Fibroblast of skin of right quadriceps (primary cell): ENCODE data around the gene ZNHIT6.

ENCODE experiments used
- DNase-seq: peaks from one replicate; pipeline ENCODE4 v3.0.0-alpha.2; 2013

ZNHIT6 gene

DNA sequence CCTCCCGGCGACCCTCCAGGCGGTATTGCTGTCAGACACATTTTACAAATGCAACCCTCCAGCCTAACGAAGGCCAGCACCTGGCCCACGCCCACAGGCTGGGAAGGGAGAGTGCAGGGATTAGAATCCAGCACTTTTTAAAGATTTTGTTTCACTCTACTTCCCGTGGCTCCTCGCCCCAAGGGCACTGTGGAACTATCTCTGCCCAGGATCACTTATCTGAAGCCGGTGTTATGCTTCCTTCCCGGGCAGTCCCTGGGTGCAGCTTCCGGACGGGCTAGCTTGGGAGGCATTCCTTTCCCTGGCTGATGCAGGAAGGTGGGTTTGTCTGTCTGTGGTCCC lies 91.9 kb downstream of the ZNHIT6 start:
- DNase-seq = no peak

DNA sequence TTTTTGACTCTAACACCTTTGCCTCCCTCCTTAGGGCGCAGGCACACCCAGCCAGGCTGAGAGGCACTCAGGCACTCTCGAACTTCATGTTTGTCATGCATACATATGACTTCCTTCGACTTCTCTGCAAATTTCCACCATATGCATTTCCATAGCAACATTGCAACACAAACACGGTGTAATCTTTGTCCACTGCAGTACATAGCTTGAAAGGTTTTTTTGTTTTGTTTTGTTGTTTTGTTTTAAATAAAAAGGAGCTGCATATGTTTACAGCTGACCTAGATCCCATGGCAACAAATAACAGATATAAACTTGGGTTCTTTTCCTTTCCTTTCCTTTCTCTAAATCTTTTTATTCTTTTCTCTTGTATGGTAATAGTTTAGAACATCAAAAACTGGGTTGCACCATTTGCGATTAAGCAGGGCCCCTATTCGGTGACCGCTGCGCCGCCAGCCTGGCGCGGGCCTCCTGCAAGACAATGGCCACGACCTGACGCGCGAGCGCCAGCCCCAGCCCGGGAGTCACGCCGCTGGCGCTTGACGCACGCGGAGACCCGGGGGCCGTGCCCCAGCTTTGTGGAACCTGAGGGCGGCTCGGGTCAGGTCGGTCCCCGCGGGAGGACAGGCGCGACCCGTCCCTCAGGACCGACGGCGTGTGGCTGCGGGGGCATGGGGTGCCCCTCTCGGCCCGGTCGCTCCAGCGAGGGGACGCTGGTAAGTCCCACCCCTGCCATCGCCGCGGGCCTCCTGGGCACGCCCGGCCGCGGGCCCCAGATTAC lies 92.5 kb downstream of the ZNHIT6 start:
- peak; percentile 56 for DNase-seq

- DNase-seq = peak; percentile 96
These were observed 95.4 kb downstream of the ZNHIT6 start for GRCh38 chr1:85612704-85613361.

DNA sequence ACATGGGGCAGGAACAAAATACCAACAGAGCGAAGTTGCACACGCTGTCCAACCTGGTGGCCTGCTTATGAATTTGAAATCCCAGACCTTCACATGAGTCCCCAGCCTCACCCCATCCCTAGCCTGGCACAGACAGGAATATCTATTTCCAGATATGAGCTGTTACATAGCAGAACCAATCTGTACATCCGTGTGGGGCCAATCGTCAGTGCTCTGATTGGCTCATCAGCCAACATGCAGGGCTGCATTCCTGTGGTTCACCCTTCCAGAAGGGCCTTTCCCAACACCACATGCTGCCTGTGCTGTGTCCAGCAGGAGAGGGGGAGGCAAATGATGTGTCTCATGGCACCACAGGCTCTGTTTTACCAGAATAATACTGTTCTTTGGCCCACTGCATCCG lies 96.4 kb downstream of the ZNHIT6 start:
- DNase-seq = peak; percentile 99

DNA sequence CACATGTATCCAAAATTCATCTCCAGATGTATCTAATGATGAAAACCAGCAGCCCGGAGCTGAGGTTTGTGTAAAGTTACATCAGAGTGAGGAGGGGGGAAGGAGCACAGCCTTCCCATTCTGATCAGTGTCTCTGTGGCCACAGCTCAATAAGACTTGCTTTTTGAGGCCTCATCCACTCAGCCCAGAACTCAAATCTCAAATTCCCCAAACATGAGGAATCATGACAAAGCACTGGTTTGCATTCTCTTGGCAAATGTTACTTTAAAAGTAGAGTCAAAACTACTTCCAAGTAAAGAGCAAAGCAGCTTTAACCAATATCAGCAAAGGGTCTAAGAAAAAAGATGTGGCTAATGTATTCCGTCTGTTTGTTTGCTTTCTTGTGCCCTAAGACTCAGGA lies 96.8 kb downstream of the ZNHIT6 start:
- DNase-seq = peak; percentile 96

DNA sequence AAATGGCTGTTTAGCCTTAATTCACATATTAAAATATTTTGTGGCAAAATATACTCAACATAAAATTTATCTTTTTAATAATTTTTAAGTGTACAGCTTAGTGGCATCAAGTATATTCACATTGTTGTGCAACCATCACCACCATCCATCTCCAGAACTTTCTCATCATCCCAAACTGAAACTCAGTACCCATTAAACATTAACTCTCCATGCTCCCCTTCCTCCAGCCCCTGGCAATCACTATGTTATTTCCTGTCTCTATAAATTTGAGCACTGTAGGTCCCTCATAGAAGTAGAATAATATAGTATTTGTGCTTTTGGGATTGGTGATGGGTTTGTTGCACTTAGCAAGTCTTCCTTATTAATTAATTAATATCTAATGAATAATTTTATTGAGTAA lies 98.3 kb downstream of the ZNHIT6 start:
- DNase-seq = no peak

GRCh38 chr1:85608851-85609250 lies 99.4 kb downstream of the ZNHIT6 start:
- DNase-seq = no peak

DNA sequence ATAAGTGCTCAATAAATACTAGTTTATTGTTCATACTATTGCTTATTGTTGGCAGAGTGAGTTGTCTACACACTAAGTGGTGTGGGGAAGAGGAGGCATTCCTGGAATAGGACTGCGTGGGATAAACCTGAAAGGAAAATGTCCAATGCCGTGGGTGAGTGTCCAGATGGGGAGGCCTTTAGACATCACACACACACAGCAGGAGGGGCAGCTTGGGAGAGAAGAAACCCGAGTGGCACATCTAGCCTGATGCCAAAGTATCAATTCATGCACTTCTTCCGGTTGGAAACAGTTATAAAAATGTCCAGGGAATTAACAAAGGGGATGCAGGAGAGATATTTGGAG lies 100.3 kb downstream of the ZNHIT6 start:
- DNase-seq = peak; percentile 31

GRCh38 chr1:85607126-85607920 lies 100.9 kb downstream of the ZNHIT6 start:
- peak; percentile 100 for DNase-seq

- DNase-seq = peak; percentile 74
These were observed 101.8 kb downstream of the ZNHIT6 start for GRCh38 chr1:85606414-85606800.

DNA sequence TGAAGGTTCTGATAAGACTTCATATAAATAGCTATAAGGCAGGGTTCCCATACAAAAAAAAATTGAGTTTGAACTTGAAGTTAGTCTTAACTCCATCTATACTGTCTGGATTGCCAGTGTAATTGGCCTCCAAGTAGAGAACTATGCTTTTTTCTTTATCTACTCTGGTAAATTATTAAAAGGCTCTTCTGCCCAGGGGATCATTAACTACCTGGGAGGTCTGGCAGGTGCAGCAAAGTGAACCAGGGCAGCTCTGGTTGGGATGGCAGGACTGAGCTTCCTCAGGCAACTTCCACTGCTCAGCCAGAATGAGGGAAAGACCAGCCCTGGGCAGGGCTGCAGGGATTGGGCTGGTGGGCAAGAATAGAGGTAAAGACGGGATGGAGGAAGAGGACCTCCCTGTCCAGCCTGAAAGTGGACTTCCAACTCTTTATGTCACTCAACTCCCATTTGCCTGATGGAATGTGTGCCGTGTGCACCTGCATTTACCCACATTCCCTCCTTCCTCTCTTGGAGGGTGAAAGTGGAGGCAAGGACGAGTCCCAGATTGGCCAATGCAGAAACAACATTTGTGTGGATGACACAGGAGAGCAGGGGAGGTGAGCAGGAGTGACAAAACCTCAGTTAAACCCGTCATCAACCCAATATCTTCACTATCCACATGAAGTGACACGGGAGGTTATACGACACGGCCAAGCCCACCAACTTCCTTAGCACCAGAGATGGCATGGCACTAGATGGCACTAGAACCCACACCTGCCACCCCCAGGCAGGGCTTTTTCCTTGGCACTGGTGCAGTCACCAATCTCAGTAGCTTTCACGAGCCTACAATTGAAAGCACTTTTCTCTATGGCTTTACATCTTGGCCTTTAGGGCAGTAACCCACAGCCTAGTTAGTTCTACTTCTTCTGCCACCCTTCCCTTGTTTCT lies 102.5 kb downstream of the ZNHIT6 start:
- DNase-seq = no peak

DNA sequence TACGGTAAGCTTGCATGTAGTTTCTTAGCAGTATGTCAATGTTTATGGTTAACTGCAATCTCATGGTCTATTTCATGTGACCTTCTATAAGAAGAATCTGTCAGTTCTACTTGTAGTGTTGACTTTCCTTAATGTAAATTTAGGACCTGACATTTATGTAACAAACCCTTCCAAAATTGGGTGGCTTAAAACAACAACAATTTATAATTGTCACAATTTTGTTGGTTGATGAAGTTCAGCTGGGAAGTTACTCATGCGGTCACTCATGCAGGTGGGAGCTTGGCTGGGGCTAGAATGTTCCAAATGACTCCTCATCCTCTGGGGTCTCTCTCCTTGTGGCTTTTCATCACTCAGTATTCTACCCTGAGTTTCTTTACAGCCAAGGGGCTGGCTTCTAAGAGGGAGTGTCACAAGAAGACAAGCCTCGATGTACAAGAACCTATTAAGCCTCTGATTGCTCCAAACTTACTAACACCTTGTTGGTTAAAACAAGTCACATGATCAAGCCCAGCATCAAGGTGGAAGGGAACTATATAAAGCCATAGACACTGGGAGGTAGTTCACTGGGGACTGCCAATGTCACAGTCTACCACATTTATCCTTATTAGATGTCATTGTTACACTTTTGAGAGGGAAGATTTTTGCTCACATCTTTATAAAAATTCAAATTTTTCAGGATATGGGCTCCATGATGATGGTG lies 103.8 kb downstream of the ZNHIT6 start:
- no peak for DNase-seq

DNA sequence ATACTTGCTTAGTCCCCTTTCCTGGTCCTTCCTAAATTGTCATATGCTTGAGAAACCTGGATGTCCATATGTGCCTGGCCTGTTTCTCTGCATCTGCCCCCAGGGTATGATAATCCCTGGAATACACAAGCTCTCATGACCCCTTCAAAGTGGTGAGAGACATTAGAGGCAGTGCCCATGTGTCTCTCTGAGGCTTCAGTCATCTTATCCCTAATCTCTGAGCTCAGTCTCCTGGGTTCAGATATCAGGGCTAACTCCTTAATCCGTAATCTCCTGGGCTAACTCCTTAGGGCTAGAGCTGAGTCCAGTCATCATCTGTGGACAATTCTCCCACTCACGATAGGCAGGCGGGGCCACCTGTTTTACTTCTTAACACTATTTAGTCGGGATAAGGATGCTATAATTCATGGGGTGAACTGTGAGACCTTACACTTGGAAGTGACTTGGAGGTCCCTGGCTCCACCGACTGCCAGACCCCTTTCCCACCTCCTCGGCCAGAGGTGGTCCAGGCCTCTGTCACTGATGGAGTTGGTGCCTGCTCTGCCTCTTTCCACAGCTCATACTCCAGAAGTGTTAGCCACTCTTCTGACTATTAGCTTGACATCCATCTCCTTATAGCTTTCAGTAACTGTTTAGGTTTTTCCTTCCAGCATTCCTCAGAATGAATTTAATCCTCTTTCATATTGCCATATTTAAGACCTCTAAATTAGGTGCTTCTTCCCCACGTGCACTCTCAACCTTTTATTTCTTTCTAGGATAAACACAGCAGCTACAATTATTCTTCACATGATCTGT lies 105.0 kb downstream of the ZNHIT6 start:
- no peak for DNase-seq

DNA sequence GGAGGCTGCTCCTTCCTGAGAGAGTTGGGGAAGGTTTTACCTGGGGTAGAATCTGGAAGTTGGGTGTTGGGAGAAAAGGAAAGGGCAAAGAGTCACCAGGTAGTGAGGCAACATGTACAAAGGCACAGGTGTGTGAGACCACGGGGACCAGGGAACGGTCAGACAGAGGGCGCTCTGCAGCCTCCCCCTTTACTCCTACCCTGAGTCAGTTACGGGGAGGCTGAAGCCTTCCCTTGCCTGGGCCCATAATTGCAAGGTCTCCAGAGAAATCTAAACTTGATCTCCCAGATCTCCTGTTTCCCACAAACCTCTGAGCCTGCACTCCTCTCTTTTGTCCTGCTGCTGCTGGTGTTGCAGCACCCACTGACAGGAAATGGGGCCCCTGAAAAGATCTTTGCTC lies 105.7 kb downstream of the ZNHIT6 start:
- DNase-seq = no peak

DNA sequence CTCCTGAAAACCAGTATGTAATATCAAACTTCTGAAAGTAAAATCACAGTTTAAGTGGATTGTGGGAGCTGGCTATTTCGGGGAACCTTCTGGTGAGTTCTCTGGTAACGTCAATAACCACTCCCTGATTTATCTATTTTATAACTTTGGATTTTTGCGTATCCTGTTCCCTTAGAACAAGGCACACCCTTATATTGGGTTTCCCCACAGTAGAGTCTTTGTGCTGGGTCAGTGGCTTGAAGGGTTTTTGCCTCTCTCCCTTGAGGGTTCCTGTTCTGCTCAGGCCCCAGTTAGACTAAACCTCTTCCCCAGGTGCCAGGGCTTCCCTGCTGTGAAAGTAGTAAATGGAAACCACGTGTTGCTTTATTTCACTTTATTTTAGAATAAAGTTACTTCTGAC lies 106.3 kb downstream of the ZNHIT6 start:
- no peak for DNase-seq

GRCh38 chr1:85599681-85600080 lies 108.6 kb downstream of the ZNHIT6 start:
- no peak for DNase-seq
